HepG2 (cell line): ENCODE results near the gene ZNF653. TPM values are rescaled to one million over a fixed set of nuclear protein-coding genes. Genes with fewer than 3 reads are reported as not detected.

Experiments used
- CEBPB ChIP-seq: IDR thresholded peaks from 2 replicates; pipeline ENCODE4 v1.6.1; 2011; ENCODE audit warnings: low read depth, low read length, improper control_type of control experiment, borderline replicate concordance
- CREB1 ChIP-seq, 2 experiments: fragments of 450-650 bp in 1 of 2; IDR thresholded peaks; 2 replicates each; pipeline ENCODE4 v1.6.1; 2016 to 2017; ENCODE audit warnings: control low read depth in 1 of 2, mild to moderate bottlenecking in 1 of 2, missing compliant biosample characterization in 1 of 2, missing genetic modification characterization in 1 of 2
- DDIT3 ChIP-seq: sonication (generic); formaldehyde crosslinking; IDR thresholded peaks from 2 replicates; pipeline ENCODE4 v1.4.0; 2020; ENCODE audit warnings: mild to moderate bottlenecking, missing genetic modification reagents
- HIVEP1 ChIP-seq: sonication (generic); formaldehyde crosslinking; IDR thresholded peaks from 2 replicates; pipeline ENCODE4 v1.4.0; 2020; ENCODE audit warnings: mild to moderate bottlenecking, missing genetic modification reagents
- KDM5B ChIP-seq: sonication (generic); formaldehyde crosslinking; IDR thresholded peaks from 2 replicates; pipeline ENCODE4 v1.4.0; 2020; ENCODE audit warnings: missing genetic modification reagents, mild to moderate bottlenecking, borderline replicate concordance
- KLF9 ChIP-seq: IDR thresholded peaks from 2 replicates; pipeline ENCODE4 v1.6.1; 2016; ENCODE audit warnings: low read depth
- MIXL1 ChIP-seq: IDR thresholded peaks from 2 replicates; pipeline ENCODE4 v1.6.1; 2016
- NCOA5 ChIP-seq: sonication (generic); formaldehyde crosslinking; IDR thresholded peaks from 2 replicates; pipeline ENCODE4 v1.4.0; 2020; ENCODE audit warnings: missing genetic modification reagents
- PAF1 ChIP-seq: IDR thresholded peaks from 2 replicates; pipeline ENCODE4 v1.6.1; 2016; ENCODE audit warnings: missing genetic modification reagents, missing compliant biosample characterization
- PRMT3 ChIP-seq: sonication (generic); formaldehyde crosslinking; IDR thresholded peaks from 2 replicates; pipeline ENCODE4 v1.8.1; 2022; ENCODE audit warnings: low read depth, mild to moderate bottlenecking, moderate library complexity, missing genetic modification reagents, borderline replicate concordance
- RAD21 ChIP-seq: fragments of 450-650 bp; formaldehyde crosslinking; IDR thresholded peaks from 2 replicates; pipeline ENCODE4 v1.5.0; 2020; ENCODE audit warnings: mild to moderate bottlenecking
- ZNF547 ChIP-seq: sonication (generic); formaldehyde crosslinking; IDR thresholded peaks from 2 replicates; pipeline ENCODE4 v1.5.1; 2020; ENCODE audit warnings: mild to moderate bottlenecking, missing genetic modification reagents
- ZNF557 ChIP-seq: sonication (generic); formaldehyde crosslinking; IDR thresholded peaks from 2 replicates; pipeline ENCODE4 v1.4.0; 2020; ENCODE audit warnings: missing genetic modification reagents
- ZNF576 ChIP-seq: sonication (generic); formaldehyde crosslinking; IDR thresholded peaks from 2 replicates; pipeline ENCODE4 v1.4.0; 2020; ENCODE audit warnings: mild to moderate bottlenecking, missing genetic modification reagents
- ZNF704 ChIP-seq: sonication (generic); formaldehyde crosslinking; IDR thresholded peaks from 2 replicates; pipeline ENCODE4 v1.8.1; 2023; ENCODE audit warnings: mild to moderate bottlenecking, inconsistent platforms, moderate library complexity, missing genetic modification reagents, borderline replicate concordance
- ZNF770 ChIP-seq: sonication (generic); formaldehyde crosslinking; IDR thresholded peaks from 2 replicates; pipeline ENCODE4 v1.5.0; 2020; ENCODE audit warnings: mild to moderate bottlenecking, missing genetic modification reagents
- ZNF777 ChIP-seq: sonication (generic); formaldehyde crosslinking; IDR thresholded peaks from 2 replicates; pipeline ENCODE4 v1.4.0; 2020; ENCODE audit warnings: missing genetic modification reagents
- ZNF781 ChIP-seq: sonication (generic); formaldehyde crosslinking; IDR thresholded peaks from 2 replicates; pipeline ENCODE4 v1.5.1; 2020; ENCODE audit warnings: borderline replicate concordance, mild to moderate bottlenecking, missing genetic modification reagents; ENCODE audit errors: not compliant biosample characterization
- ZNF788 ChIP-seq: sonication (generic); formaldehyde crosslinking; IDR thresholded peaks from 2 replicates; pipeline ENCODE4 v1.5.0; 2020; ENCODE audit warnings: mild to moderate bottlenecking, missing genetic modification reagents, borderline replicate concordance
- ZNF878 ChIP-seq: sonication (generic); formaldehyde crosslinking; IDR thresholded peaks from 2 replicates; pipeline ENCODE4 v1.8.1; 2023; ENCODE audit warnings: mild to moderate bottlenecking, missing genetic modification reagents, moderate library complexity
- ZSCAN22 ChIP-seq: sonication (generic); formaldehyde crosslinking; IDR thresholded peaks from 2 replicates; pipeline ENCODE4 v1.4.0; 2020; ENCODE audit warnings: mild to moderate bottlenecking, missing genetic modification reagents
- polyA plus RNA-seq, 8 experiments: library from polyadenylated mRNA; depleted of rRNA in 3 of 8; stranded (reverse) in 7 of 8; unstranded in 1 of 8; fragments of >200 nt; fragmentation: Illumina TruSeq in 4 of 8; extraction: Trizol in 4 of 8; gene quantifications; 2 replicates each; pipeline versions ENCODE4 v1.2.1 to v1.2.3, GENCODE V29; 2011 to 2016; ENCODE audit warnings: low read depth in 4 of 8, missing spikeins in 1 of 8, mixed read lengths in 1 of 8; ENCODE audit not compliant: insufficient read depth in 1 of 8
- total RNA-seq, 5 experiments: library from RNA; depleted of rRNA; stranded (reverse); fragments of >200 nt; fragmentation: Illumina TruSeq; extraction: Trizol; gene quantifications; 2 replicates each; pipeline ENCODE4 v1.2.3, GENCODE V29; 2016; ENCODE audit warnings: low read depth in 1 of 5
- TF ChIP-seq, protein P1 (sequence below): sonication (generic); formaldehyde crosslinking; IDR thresholded peaks from 2 replicates; pipeline ENCODE4 v1.4.0; 2020; ENCODE audit warnings: mild to moderate bottlenecking, missing genetic modification reagents
- TF ChIP-seq, protein P2 (sequence below): sonication (generic); formaldehyde crosslinking; IDR thresholded peaks from 2 replicates; pipeline ENCODE4 v1.4.0; 2020; ENCODE audit warnings: mild to moderate bottlenecking, missing genetic modification reagents

ZNF653 gene
- total and polyA plus RNA-seq, 2 of the 13 experiments (the other 11 are each of a cell fraction or from before 2014, with no cell fraction given), result 4.7 to 7.1 TPM

DNA sequence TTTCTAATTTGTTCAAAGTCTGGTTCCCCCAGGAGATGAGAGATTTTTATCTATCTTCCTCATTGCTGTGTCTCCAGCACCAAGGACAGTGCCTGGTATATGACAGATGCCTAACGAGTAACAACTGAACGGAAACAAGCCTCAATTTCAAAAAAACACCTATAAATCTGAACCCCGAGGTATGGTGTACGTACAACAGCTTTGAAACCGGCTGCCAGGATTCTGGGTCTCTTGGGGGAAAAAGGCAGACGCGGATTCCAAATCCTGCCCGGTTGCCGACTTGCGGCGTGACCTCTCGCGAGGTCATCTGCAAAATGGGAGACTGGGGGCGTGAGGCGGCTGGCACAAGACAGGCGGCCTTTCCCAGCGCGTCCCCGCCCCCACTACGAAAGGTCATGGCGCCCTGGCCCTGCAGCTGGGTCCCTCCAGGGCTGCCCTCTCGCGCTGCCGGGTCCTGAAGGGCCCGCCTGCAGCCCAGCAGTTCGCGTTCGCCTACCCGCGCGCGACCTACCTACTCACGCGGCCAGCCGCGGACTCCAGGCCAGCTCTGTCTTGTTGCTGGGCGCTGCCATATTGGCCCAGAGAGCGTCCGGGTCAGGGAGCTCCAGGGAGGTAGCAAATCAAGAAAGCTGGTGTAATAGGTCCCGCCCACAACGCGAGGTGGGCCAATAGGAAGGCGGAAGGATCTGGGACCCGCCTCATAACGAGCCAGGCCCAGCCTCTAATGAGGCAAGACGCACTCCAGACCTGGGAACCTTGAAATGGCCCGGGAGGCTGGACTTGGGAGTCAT is 23.1 kb upstream of the ZNF653 start, which contains the start of gene ECSIT (continued):
- TF ChIP-seq, protein P1, sequence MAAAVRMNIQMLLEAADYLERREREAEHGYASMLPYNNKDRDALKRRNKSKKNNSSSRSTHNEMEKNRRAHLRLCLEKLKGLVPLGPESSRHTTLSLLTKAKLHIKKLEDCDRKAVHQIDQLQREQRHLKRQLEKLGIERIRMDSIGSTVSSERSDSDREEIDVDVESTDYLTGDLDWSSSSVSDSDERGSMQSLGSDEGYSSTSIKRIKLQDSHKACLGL (CRISPR knock-in tag), result peak; percentile 87; the same call in 1 of the 2 replicates
- no peak for TF ChIP-seq ZNF781 (CRISPR knock-in tag)
- TF ChIP-seq ZNF770 (CRISPR knock-in tag), result no peak; the same call in 1 of the 2 replicates
- peak; percentile 78; the same call in 1 of the 2 replicates for TF ChIP-seq ZNF547 (CRISPR knock-in tag)
- peak; percentile 78 for TF ChIP-seq CEBPB
- peak; percentile 52; the same call in 1 of the 2 replicates for TF ChIP-seq KLF9 (CRISPR knock-in tag)
- peak; percentile 24; the same call in 1 of the 2 replicates for TF ChIP-seq HIVEP1
- no peak for TF ChIP-seq PRMT3
- peak; percentile 93 for TF ChIP-seq ZNF788 (CRISPR knock-in tag)
- TF ChIP-seq NCOA5 (CRISPR knock-in tag), result no peak
- TF ChIP-seq ZNF777 (CRISPR knock-in tag), result 0 out of 2 replicates have a peak, but pooled peaks have one; percentile 22
- TF ChIP-seq CREB1 (IDR thresholded peaks at IDR 0.05), result no peak
- peak; percentile 80 for TF ChIP-seq CREB1 (CRISPR knock-in tag; IDR thresholded peaks at IDR 0.05)
- TF ChIP-seq ZSCAN22, result no peak
- no peak; the same call in 1 of the 2 replicates for TF ChIP-seq ZNF704 (CRISPR knock-in tag)
- TF ChIP-seq ZNF557 (CRISPR knock-in tag), result no peak
- TF ChIP-seq, protein P2, sequence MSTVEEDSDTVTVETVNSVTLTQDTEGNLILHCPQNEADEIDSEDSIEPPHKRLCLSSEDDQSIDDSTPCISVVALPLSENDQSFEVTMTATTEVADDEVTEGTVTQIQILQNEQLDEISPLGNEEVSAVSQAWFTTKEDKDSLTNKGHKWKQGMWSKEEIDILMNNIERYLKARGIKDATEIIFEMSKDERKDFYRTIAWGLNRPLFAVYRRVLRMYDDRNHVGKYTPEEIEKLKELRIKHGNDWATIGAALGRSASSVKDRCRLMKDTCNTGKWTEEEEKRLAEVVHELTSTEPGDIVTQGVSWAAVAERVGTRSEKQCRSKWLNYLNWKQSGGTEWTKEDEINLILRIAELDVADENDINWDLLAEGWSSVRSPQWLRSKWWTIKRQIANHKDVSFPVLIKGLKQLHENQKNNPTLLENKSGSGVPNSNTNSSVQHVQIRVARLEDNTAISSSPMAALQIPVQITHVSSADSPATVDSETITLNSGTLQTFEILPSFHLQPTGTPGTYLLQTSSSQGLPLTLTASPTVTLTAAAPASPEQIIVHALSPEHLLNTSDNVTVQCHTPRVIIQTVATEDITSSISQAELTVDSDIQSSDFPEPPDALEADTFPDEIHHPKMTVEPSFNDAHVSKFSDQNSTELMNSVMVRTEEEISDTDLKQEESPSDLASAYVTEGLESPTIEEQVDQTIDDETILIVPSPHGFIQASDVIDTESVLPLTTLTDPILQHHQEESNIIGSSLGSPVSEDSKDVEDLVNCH (CRISPR knock-in tag), result no peak
- TF ChIP-seq RAD21, result no peak
- no peak for TF ChIP-seq ZNF576 (CRISPR knock-in tag)
- no peak for TF ChIP-seq PAF1 (CRISPR knock-in tag)
- TF ChIP-seq ZNF878, result no peak
- peak; percentile 58; the same call in 1 of the 2 replicates for TF ChIP-seq KDM5B
- TF ChIP-seq DDIT3 (CRISPR knock-in tag), result no peak
- TF ChIP-seq MIXL1 (CRISPR knock-in tag), result 0 out of 2 replicates have a peak, but pooled peaks have one; percentile 29
